MM.1S (cell line): ENCODE data around the gene EDEM3.

Experiments used
- CTCF ChIP-seq: fragments of 300-600 bp; sonication (generic); IDR thresholded peaks from 2 replicates; pipeline ENCODE4 v1.5.1; 2016; ENCODE audit warnings: antibody characterized with exemption, low read length, mixed read lengths
- EZH2 ChIP-seq: fragments of 300-600 bp; sonication (generic); optimal IDR thresholded peaks from 2 replicates; pipeline ENCODE3; 2017; ENCODE audit warnings: low read depth, mild to moderate bottlenecking, antibody characterized with exemption, low read length, mixed read lengths

- TF ChIP-seq CTCF (no peak), EZH2 (no peak)
These were observed 96.6 kb downstream of the EDEM3 start for GRCh38 chr1:184658055-184658454.
